GM21423 (cell line): ENCODE measurements around the gene CPTP.
A peak's percentile ranks its signal among the peaks of the same experiment; 100 is the strongest.
"Not testable (repeated sequence)": the region's sequence is repeated elsewhere in the genome, so short reads cannot be mapped to it uniquely, and the experiment has no call there.

Source experiments
- ATAC-seq: cut with Tn5 transposase; IDR thresholded peaks from one replicate; pipeline ENCODE4 v1.9.1; 2021; ENCODE audit warnings: mild to moderate bottlenecking, moderate library complexity; ENCODE audit not compliant: unreplicated experiment

CPTP gene

GRCh38 chr1:1360506-1361169 lies 36.0 kb downstream of the CPTP start:
- no peak for ATAC-seq

- ATAC-seq, result no peak
These were observed 36.8 kb downstream of the CPTP start for GRCh38 chr1:1361233-1361981.

GRCh38 chr1:1361982-1362423 lies 37.4 kb downstream of the CPTP start:
- no peak for ATAC-seq

- no peak for ATAC-seq
These were observed 39.7 kb downstream of the CPTP start for GRCh38 chr1:1364266-1364665.

- no peak for ATAC-seq
These were observed 41.5 kb downstream of the CPTP start for GRCh38 chr1:1365875-1366698.

- ATAC-seq, result no peak
These were observed 42.1 kb downstream of the CPTP start for GRCh38 chr1:1366699-1367066.

GRCh38 chr1:1367315-1367714 lies 42.7 kb downstream of the CPTP start:
- ATAC-seq, result no peak

GRCh38 chr1:1370094-1370493 lies 45.5 kb downstream of the CPTP start:
- not testable (repeated sequence) for ATAC-seq

- ATAC-seq, result no peak
These were observed 46.2 kb downstream of the CPTP start for GRCh38 chr1:1370771-1371300.

- no peak for ATAC-seq
These were observed 46.8 kb downstream of the CPTP start for GRCh38 chr1:1371364-1371745.

GRCh38 chr1:1371746-1372711 lies 47.4 kb downstream of the CPTP start:
- ATAC-seq, result no peak

- no peak for ATAC-seq
These were observed 48.6 kb downstream of the CPTP start for GRCh38 chr1:1373051-1373814.

- ATAC-seq, result no peak
These were observed 49.4 kb downstream of the CPTP start for GRCh38 chr1:1373815-1374588.

GRCh38 chr1:1374589-1374928 lies 50.0 kb downstream of the CPTP start:
- peak; percentile 1 for ATAC-seq

GRCh38 chr1:1374929-1375662 lies 50.5 kb downstream of the CPTP start, which contains the start of gene AURKAIP1:
AURKAIP1 (minus strand) TSS chr1:1375207; CDS start chr1:1374756, 451 bp downstream.
- ATAC-seq, result peak; percentile 84

- ATAC-seq, result no peak
These were observed 52.1 kb downstream of the CPTP start for GRCh38 chr1:1376551-1377226.

GRCh38 chr1:1377540-1378205 lies 53.1 kb downstream of the CPTP start:
- no peak for ATAC-seq
